Activated naive CD8-positive, alpha-beta T cell treated with anti-CD3 and anti-CD28 coated beads, Interleukin-2, amount 10 ng/mL, durations not matched to agents 7 days and 5 days (primary cell): ENCODE data around the gene COL5A1. TPM values are rescaled to one million over a fixed set of nuclear protein-coding genes. Genes with fewer than 3 reads are reported as not detected.
"Not testable (repeated sequence)": the region's sequence is repeated elsewhere in the genome, so short reads cannot be mapped to it uniquely, and the experiment has no call there.

Source experiments
- ATAC-seq: fragments of 150-1000 bp; cut with Tn5 transposase; one replicate; pipeline ENCODE4 v1.10.0; 2021; ENCODE audit warnings: low read depth, moderate library complexity
- POLR2A ChIA-PET: fragments of 350-600 bp; sonication (Branson Sonifier 250); formaldehyde crosslinking; loops from one replicate; lab custom pipeline; 2021; ENCODE audit warnings: antibody characterized with exemption; lab: Charles Lee
- DNase-seq: peaks from one replicate; pipeline ENCODE4 v3.0.0; 2021
- H3K27ac Mint-ChIP-seq: one replicate; pipeline ENCODE4 v1.8.0; 2022; ENCODE audit warnings: mild to moderate bottlenecking, mixed read lengths
- H3K27me3 Mint-ChIP-seq: one replicate; pipeline ENCODE4 v1.8.0; 2022; ENCODE audit warnings: mild to moderate bottlenecking, moderate library complexity, mixed read lengths
- H3K36me3 Mint-ChIP-seq: one replicate; pipeline ENCODE4 v1.8.0; 2021; ENCODE audit warnings: mild to moderate bottlenecking, mixed read lengths
- H3K4me1 Mint-ChIP-seq: one replicate; pipeline ENCODE4 v1.8.0; 2021; ENCODE audit warnings: mixed read lengths
- H3K4me3 Mint-ChIP-seq: one replicate; pipeline ENCODE4 v1.8.0; 2022; ENCODE audit warnings: mild to moderate bottlenecking, moderate library complexity, mixed read lengths
- H3K9me3 Mint-ChIP-seq: one replicate; pipeline ENCODE4 v1.8.0; 2021; ENCODE audit warnings: mixed read lengths
- total RNA-seq, 2 experiments: library from RNA; stranded (reverse); gene quantifications; one replicate each; pipeline ENCODE4 v1.2.3, GENCODE V29; 2021

COL5A1 gene
- total RNA-seq, 2 experiments from 2014 or later: 0.71 to 0.86 TPM

GRCh38 chr9:134681061-134681661, 39.6 kb downstream of the COL5A1 start:
- Mint-ChIP-seq H3K27ac (no peak overlapping the region), H3K36me3 (no peaks in the 10 kb centered on the region), H3K4me3 (no peak overlapping the region), H3K4me1 (no peaks in the 10 kb centered on the region), H3K27me3 (no peaks in the 10 kb centered on the region), H3K9me3 (no peaks in the 10 kb centered on the region)
- POLR2A ChIA-PET: no interaction called here
- no peak for DNase-seq
- ATAC-seq: no peak

GRCh38 chr9:134682026-134682425, 40.4 kb downstream of the COL5A1 start:
- H3K9me3 Mint-ChIP-seq: no peaks in the 10 kb centered on the region
- H3K4me1 Mint-ChIP-seq: no peaks in the 10 kb centered on the region
- no peaks in the 10 kb centered on the region for H3K36me3 Mint-ChIP-seq
- H3K27me3 Mint-ChIP-seq: no peaks in the 10 kb centered on the region
- no peak overlapping the region for H3K27ac Mint-ChIP-seq
- POLR2A ChIA-PET: no interaction called here
- H3K4me3 Mint-ChIP-seq: no peak overlapping the region
- DNase-seq (no peak), ATAC-seq (no peak)

GRCh38 chr9:134682651-134683364, 41.2 kb downstream of the COL5A1 start:
- no peaks in the 10 kb centered on the region for H3K27me3 Mint-ChIP-seq
- no peaks in the 10 kb centered on the region for H3K9me3 Mint-ChIP-seq
- H3K27ac Mint-ChIP-seq: no peak overlapping the region
- no peaks in the 10 kb centered on the region for H3K36me3 Mint-ChIP-seq
- POLR2A ChIA-PET: no interaction called here
- ATAC-seq (no peak), DNase-seq (no peak)
- no peak overlapping the region for H3K4me3 Mint-ChIP-seq
- H3K4me1 Mint-ChIP-seq: no peaks in the 10 kb centered on the region

- no peak overlapping the region for H3K27ac Mint-ChIP-seq
- no peaks in the 10 kb centered on the region for H3K27me3 Mint-ChIP-seq
- H3K36me3 Mint-ChIP-seq: no peaks in the 10 kb centered on the region
- H3K9me3 Mint-ChIP-seq: no peaks in the 10 kb centered on the region
- H3K4me3 Mint-ChIP-seq: no peak overlapping the region
- no peak for ATAC-seq
- no peak for DNase-seq
- no peaks in the 10 kb centered on the region for H3K4me1 Mint-ChIP-seq
- POLR2A ChIA-PET: no interaction called here
Measured at GRCh38 chr9:134683714-134684374, 42.2 kb downstream of the COL5A1 start.

GRCh38 chr9:134684375-134684723, 42.7 kb downstream of the COL5A1 start:
- H3K27ac Mint-ChIP-seq: no peak overlapping the region
- ATAC-seq (no peak), DNase-seq (no peak)
- H3K4me1 Mint-ChIP-seq: no peaks in the 10 kb centered on the region
- no peaks in the 10 kb centered on the region for H3K36me3 Mint-ChIP-seq
- no peaks in the 10 kb centered on the region for H3K9me3 Mint-ChIP-seq
- POLR2A ChIA-PET: no interaction called here
- no peaks in the 10 kb centered on the region for H3K27me3 Mint-ChIP-seq
- H3K4me3 Mint-ChIP-seq: no peak overlapping the region

- H3K27me3 Mint-ChIP-seq, H3K9me3 Mint-ChIP-seq, H3K27ac Mint-ChIP-seq, DNase-seq, ATAC-seq, H3K4me3 Mint-ChIP-seq, H3K36me3 Mint-ChIP-seq, POLR2A ChIA-PET, H3K4me1 Mint-ChIP-seq: not testable (repeated sequence)
Measured at GRCh38 chr9:134684941-134685340, 43.3 kb downstream of the COL5A1 start.

- H3K4me3 Mint-ChIP-seq: no peak overlapping the region
- H3K9me3 Mint-ChIP-seq: no peaks in the 10 kb centered on the region
- no peaks in the 10 kb centered on the region for H3K27me3 Mint-ChIP-seq
- POLR2A ChIA-PET: no interaction called here
- H3K27ac Mint-ChIP-seq: no peak overlapping the region
- DNase-seq: no peak
- H3K36me3 Mint-ChIP-seq: no peaks in the 10 kb centered on the region
- ATAC-seq: no peak
- H3K4me1 Mint-ChIP-seq: no peaks in the 10 kb centered on the region
Measured at GRCh38 chr9:134685784-134686183, 44.2 kb downstream of the COL5A1 start.

GRCh38 chr9:134686896-134687295, 45.3 kb downstream of the COL5A1 start:
- DNase-seq (no peak), ATAC-seq (no peak)
- Mint-ChIP-seq H3K4me3 (no peak overlapping the region), H3K27ac (no peak overlapping the region), H3K9me3 (no peaks in the 10 kb centered on the region), H3K36me3 (no peaks in the 10 kb centered on the region), H3K27me3 (no peaks in the 10 kb centered on the region), H3K4me1 (no peaks in the 10 kb centered on the region)
- POLR2A ChIA-PET: no interaction called here

GRCh38 chr9:134687556-134687955, 46.0 kb downstream of the COL5A1 start:
- no peaks in the 10 kb centered on the region for H3K36me3 Mint-ChIP-seq
- no peak overlapping the region for H3K27ac Mint-ChIP-seq
- no peaks in the 10 kb centered on the region for H3K4me1 Mint-ChIP-seq
- ATAC-seq: no peak
- H3K9me3 Mint-ChIP-seq: no peaks in the 10 kb centered on the region
- no peak overlapping the region for H3K4me3 Mint-ChIP-seq
- POLR2A ChIA-PET: no interaction called here
- H3K27me3 Mint-ChIP-seq: no peaks in the 10 kb centered on the region
- no peak for DNase-seq

GRCh38 chr9:134688231-134688630, 46.6 kb downstream of the COL5A1 start:
- no peak overlapping the region for H3K4me3 Mint-ChIP-seq
- no peaks in the 10 kb centered on the region for H3K9me3 Mint-ChIP-seq
- no peaks in the 10 kb centered on the region for H3K27me3 Mint-ChIP-seq

GRCh38 chr9:134688661-134689320, 47.2 kb downstream of the COL5A1 start:
- no peak overlapping the region for H3K4me3 Mint-ChIP-seq
- POLR2A ChIA-PET: no interaction called here
- no peak overlapping the region for H3K27ac Mint-ChIP-seq
- peaks cover 6% of the 10 kb centered on the region for H3K4me1 Mint-ChIP-seq
- DNase-seq (no peak), ATAC-seq (no peak)
- no peaks in the 10 kb centered on the region for H3K36me3 Mint-ChIP-seq
- H3K9me3 Mint-ChIP-seq: no peaks in the 10 kb centered on the region
- H3K27me3 Mint-ChIP-seq: no peaks in the 10 kb centered on the region

More at GRCh38 chr9:134688231-134688630, 46.6 kb downstream of the COL5A1 start:
- Mint-ChIP-seq H3K27ac (no peak overlapping the region), H3K4me1 (peaks cover 4% of the 10 kb centered on the region), H3K36me3 (no peaks in the 10 kb centered on the region)
- POLR2A ChIA-PET: no interaction called here
- no peak for DNase-seq
- no peak for ATAC-seq

GRCh38 chr9:134689321-134690181, 47.9 kb downstream of the COL5A1 start:
- Mint-ChIP-seq H3K9me3 (no peaks in the 10 kb centered on the region), H3K4me1 (peaks cover 6% of the 10 kb centered on the region), H3K36me3 (no peaks in the 10 kb centered on the region), H3K4me3 (no peak overlapping the region), H3K27me3 (no peaks in the 10 kb centered on the region), H3K27ac (no peak overlapping the region)
- POLR2A ChIA-PET: no interaction called here
- DNase-seq (no peak), ATAC-seq (no peak)

GRCh38 chr9:134690301-134690751, 48.7 kb downstream of the COL5A1 start:
- no peaks in the 10 kb centered on the region for H3K27me3 Mint-ChIP-seq

More at GRCh38 chr9:134690301-134690751, 48.7 kb downstream of the COL5A1 start:
- H3K36me3 Mint-ChIP-seq: no peaks in the 10 kb centered on the region
- H3K4me1 Mint-ChIP-seq: peaks cover 6% of the 10 kb centered on the region
- DNase-seq (no peak), ATAC-seq (no peak)
- H3K9me3 Mint-ChIP-seq: no peaks in the 10 kb centered on the region
- H3K4me3 Mint-ChIP-seq: no peak overlapping the region
- POLR2A ChIA-PET: no interaction called here
- no peak overlapping the region for H3K27ac Mint-ChIP-seq
